H4 (cell line): ENCODE results near the gene TLE6. TPM values are rescaled to one million over a fixed set of nuclear protein-coding genes. Genes with fewer than 3 reads are reported as not detected.

Experiments
- total RNA-seq: library from RNA; depleted of rRNA; stranded (reverse); fragments of >200 nt; shearing (Covaris generic); gene quantifications from 2 replicates; pipeline ENCODE4 v1.2.3, GENCODE V29; 2014; rRNA removed

Gene TLE6
- total RNA-seq, 1 experiment from 2014 or later: 2.7 TPM

Other genes with a start within 250 kb of the TLE6 start
- 26.0 and 42.3 TPM in 2 replicates for gene SLC39A3, start 237.5 kb upstream of the TLE6 start, total RNA-seq
- 47.0 and 53.4 TPM in 2 replicates for gene SGTA, start 194.3 kb upstream of the TLE6 start, total RNA-seq
- gene THOP1, start 192.1 kb upstream of the TLE6 start, total RNA-seq: 74.8 and 107 TPM in 2 replicates
- gene ZNF554, start 157.7 kb upstream of the TLE6 start, total RNA-seq: 1.5 and 1.8 TPM in 2 replicates
- 3.0 and 4.8 TPM in 2 replicates for gene ZNF555, start 136.1 kb upstream of the TLE6 start, total RNA-seq
- not detected in 2 replicates for gene ZNF556, start 110.2 kb upstream of the TLE6 start, total RNA-seq
- gene ZNF57, start 76.6 kb upstream of the TLE6 start, total RNA-seq: 3.4 and 7.3 TPM in 2 replicates
- gene ZNF77, start 32.6 kb upstream of the TLE6 start, total RNA-seq: 3.7 and 4.0 TPM in 2 replicates
- gene TLE2, start 51.7 kb downstream of the TLE6 start, total RNA-seq: 3.0 and 3.5 TPM in 2 replicates
- gene TLE5, start 84.9 kb downstream of the TLE6 start, total RNA-seq: 136 and 167 TPM in 2 replicates
- 16.5 and 20.5 TPM in 2 replicates for gene GNA11, start 116.8 kb downstream of the TLE6 start, total RNA-seq
- not detected in 2 replicates for gene GNA15, start 158.5 kb downstream of the TLE6 start, total RNA-seq
- gene S1PR4, start 201.2 kb downstream of the TLE6 start, total RNA-seq: not detected in 2 replicates
- 33.7 and 35.0 TPM in 2 replicates for gene NCLN, start 208.4 kb downstream of the TLE6 start, total RNA-seq
- gene CELF5, start 247.1 kb downstream of the TLE6 start, total RNA-seq: 0.29 and 0.60 TPM in 2 replicates